C4-2B (cell line): ENCODE data around the gene SLC25A17.
A peak's percentile ranks its signal among the peaks of the same experiment; 100 is the strongest.
"Not testable (repeated sequence)": the region's sequence is repeated elsewhere in the genome, so short reads cannot be mapped to it uniquely, and the experiment has no call there.

Experiments
- H3K27ac ChIP-seq: fragments of 450-650 bp; 2 replicates; pipeline ENCODE4 v1.5.1; 2017
- CTCF ChIP-seq: fragments of 450-650 bp; conservative IDR thresholded peaks from 2 replicates; pipeline ENCODE4 v1.5.1; 2017; ENCODE audit warnings: mild to moderate bottlenecking
- ZFX ChIP-seq: fragments of 450-650 bp; IDR thresholded peaks from 2 replicates; pipeline ENCODE4 v1.6.1; 2017

Gene SLC25A17

GRCh38 chr22:40834619-40835018, 15.5 kb upstream of the SLC25A17 start:
- TF ChIP-seq CTCF (no peak), ZFX (no peak)
- H3K27ac ChIP-seq: no peak overlapping the region

GRCh38 chr22:40829131-40829530, 10.0 kb upstream of the SLC25A17 start:
- H3K27ac ChIP-seq: no peak overlapping the region
- TF ChIP-seq ZFX (no peak), CTCF (no peak)

GRCh38 chr22:40826984-40827741, 8.0 kb upstream of the SLC25A17 start:
- no peak overlapping the region for H3K27ac ChIP-seq
- no peak for TF ChIP-seq CTCF
- TF ChIP-seq ZFX: no peak

GRCh38 chr22:40826292-40826691, 7.1 kb upstream of the SLC25A17 start:
- not testable (repeated sequence) for H3K27ac ChIP-seq

- TF ChIP-seq CTCF (no peak), ZFX (no peak)
- no peak overlapping the region for H3K27ac ChIP-seq
Measured at GRCh38 chr22:40823426-40823825, 4.3 kb upstream of the SLC25A17 start.

GRCh38 chr22:40819599-40820140, 524 bp upstream of the SLC25A17 start:
- peak overlapping the region; percentile 83 for H3K27ac ChIP-seq
- TF ChIP-seq CTCF (no peak), ZFX (no peak)

- TF ChIP-seq CTCF: no peak
- no peak for TF ChIP-seq ZFX
- peak overlapping the region; percentile 83 for H3K27ac ChIP-seq
Measured at GRCh38 chr22:40818192-40818746, 877 bp downstream of the SLC25A17 start.
